GM23338 (cell line): ENCODE data around the gene ZBTB20. TPM values are rescaled to one million over a fixed set of nuclear protein-coding genes. Genes with fewer than 3 reads are reported as not detected.

Experiments
- ATAC-seq: fragments of 200-7000 bp; cut with Tn5 transposase; 3 replicates; pipeline ENCODE4 v1.9.1; 2020
- DNase-seq: peaks from one replicate; pipeline ENCODE4 v3.0.0-alpha.2; 2015; ENCODE audit warnings: low spot score
- H2AFZ ChIP-seq: fragments of 200-600 bp; sonication (generic); 2 replicates; pipeline ENCODE4 v1.8.0; 2016; ENCODE audit warnings: antibody characterized with exemption, mild to moderate bottlenecking, moderate library complexity
- H3F3A ChIP-seq: fragments of 200-600 bp; sonication (generic); replicated peaks from 2 replicates; pipeline ENCODE4 v1.8.0; 2017; ENCODE audit warnings: antibody characterized with exemption, mixed run types, low read depth
- H3K27ac ChIP-seq: fragments of 200-600 bp; sonication (generic); 2 replicates; pipeline ENCODE4 v1.6.1; 2016; ENCODE audit warnings: low read depth
- H3K27me3 ChIP-seq: fragments of 200-600 bp; sonication (generic); 2 replicates; pipeline ENCODE4 v1.8.0; 2016; ENCODE audit warnings: mild to moderate bottlenecking, mixed run types, moderate library complexity; ENCODE audit not compliant: insufficient read depth
- H3K36me3 ChIP-seq: fragments of 200-600 bp; sonication (generic); 2 replicates; pipeline ENCODE4 v1.8.0; 2016; ENCODE audit warnings: mild to moderate bottlenecking; ENCODE audit not compliant: insufficient read depth
- H3K4me1 ChIP-seq: fragments of 200-600 bp; sonication (generic); 2 replicates; pipeline ENCODE4 v1.8.0; 2016; ENCODE audit warnings: mild to moderate bottlenecking, moderate library complexity; ENCODE audit not compliant: insufficient read depth
- H3K4me2 ChIP-seq: fragments of 200-600 bp; sonication (generic); 2 replicates; pipeline ENCODE4 v1.7.1; 2017; ENCODE audit warnings: mixed run types
- H3K4me3 ChIP-seq: fragments of 200-600 bp; sonication (generic); 2 replicates; pipeline ENCODE4 v1.6.1; 2016; ENCODE audit warnings: mixed run types
- H3K79me2 ChIP-seq: fragments of 200-600 bp; sonication (generic); replicated peaks from 2 replicates; pipeline ENCODE4 v1.8.0; 2017; ENCODE audit warnings: mild to moderate bottlenecking; ENCODE audit not compliant: insufficient read depth
- H3K9me2 ChIP-seq: fragments of 200-600 bp; sonication (generic); 2 replicates; pipeline ENCODE4 v1.8.0; 2017; ENCODE audit not compliant: insufficient read depth
- H4K20me1 ChIP-seq: fragments of 200-600 bp; sonication (generic); replicated peaks from 2 replicates; pipeline ENCODE4 v1.8.0; 2017; ENCODE audit warnings: mild to moderate bottlenecking; ENCODE audit not compliant: insufficient read depth
- H3K27ac Mint-ChIP-seq: 2 replicates; pipeline ENCODE4 v1.8.0; 2020; ENCODE audit warnings: inconsistent platforms, mild to moderate bottlenecking, moderate library complexity, mixed read lengths
- H3K27me3 Mint-ChIP-seq: 3 replicates; pipeline ENCODE4 v1.8.0; 2022; ENCODE audit warnings: low read depth, mild to moderate bottlenecking, moderate library complexity, mixed read lengths, inconsistent platforms; ENCODE audit not compliant: insufficient read depth, poor library complexity
- H3K36me3 Mint-ChIP-seq: 3 replicates; pipeline ENCODE4 v1.8.0; 2021; ENCODE audit warnings: low read depth, mild to moderate bottlenecking, inconsistent platforms, moderate library complexity, mixed read lengths
- H3K4me1 Mint-ChIP-seq: 3 replicates; pipeline ENCODE4 v1.8.0; 2020; ENCODE audit warnings: mild to moderate bottlenecking, inconsistent platforms, mixed read lengths
- H3K4me3 Mint-ChIP-seq: 3 replicates; pipeline ENCODE4 v1.8.0; 2021; ENCODE audit warnings: moderate library complexity, mild to moderate bottlenecking, inconsistent platforms, mixed read lengths
- H3K9me3 Mint-ChIP-seq: 3 replicates; pipeline ENCODE4 v1.8.0; 2020; ENCODE audit warnings: moderate library complexity, mild to moderate bottlenecking, inconsistent platforms, mixed read lengths
- CREB1 ChIP-seq: fragments of 250-450 bp; sonication (Bioruptor Pico); IDR thresholded peaks from 2 replicates; pipeline ENCODE4 v1.5.0; 2020; ENCODE audit warnings: low read depth, mild to moderate bottlenecking, moderate library complexity
- CTCF ChIP-seq, 2 experiments: fragments of 200-600 bp in 1 of 2; sonication (generic) in 1 of 2; conservative IDR thresholded peaks; 2 replicates each; pipeline versions ENCODE4 v1.5.1 to v1.6.1; 2016 to 2017; ENCODE audit warnings: antibody characterized with exemption in 2 of 2, low read depth in 2 of 2, mild to moderate bottlenecking in 2 of 2, moderate library complexity in 1 of 2
- ETS1 ChIP-seq: IDR thresholded peaks from 2 replicates; pipeline ENCODE4 v1.6.1; 2016; ENCODE audit warnings: antibody characterized with exemption
- EZH2 ChIP-seq: fragments of 200-600 bp; sonication (generic); IDR thresholded peaks from one replicate; pipeline ENCODE4 v1.8.0; 2017; ENCODE audit warnings: antibody characterized with exemption, mild to moderate bottlenecking, low read depth; ENCODE audit not compliant: unreplicated experiment
- EZH2phosphoT487 ChIP-seq: fragments of 200-600 bp; sonication (generic); IDR thresholded peaks from one replicate; pipeline ENCODE4 v1.8.1; 2018; ENCODE audit warnings: antibody characterized with exemption; ENCODE audit not compliant: unreplicated experiment
- JUNB ChIP-seq: IDR thresholded peaks from one replicate; pipeline ENCODE4 v1.6.1; 2016; ENCODE audit warnings: antibody characterized with exemption; ENCODE audit not compliant: unreplicated experiment
- NANOG ChIP-seq: IDR thresholded peaks from 2 replicates; pipeline ENCODE4 v1.6.1; 2016; ENCODE audit warnings: antibody characterized with exemption, borderline replicate concordance
- POLR2AphosphoS5 ChIP-seq: IDR thresholded peaks from 2 replicates; pipeline ENCODE4 v1.6.1; 2016; ENCODE audit warnings: antibody characterized with exemption, low read depth
- REST ChIP-seq: IDR thresholded peaks from one replicate; pipeline ENCODE4 v1.6.1; 2018; ENCODE audit warnings: antibody characterized with exemption; ENCODE audit not compliant: unreplicated experiment
- STAT1 ChIP-seq: IDR thresholded peaks from one replicate; pipeline ENCODE4 v1.6.1; 2016; ENCODE audit warnings: antibody characterized with exemption; ENCODE audit not compliant: unreplicated experiment
- ZNF114 ChIP-seq: fragments of 250-450 bp; sonication (Bioruptor Pico); IDR thresholded peaks from 2 replicates; pipeline ENCODE4 v1.5.0; 2020; ENCODE audit warnings: mild to moderate bottlenecking, moderate library complexity
- ZNF331 ChIP-seq: fragments of 250-450 bp; sonication (Bioruptor Pico); IDR thresholded peaks from 2 replicates; pipeline ENCODE4 v1.5.0; 2020; ENCODE audit warnings: low read depth, mild to moderate bottlenecking, moderate library complexity
- ZNF462 ChIP-seq: fragments of 250-450 bp; sonication (Bioruptor Pico); IDR thresholded peaks from 2 replicates; pipeline ENCODE4 v1.5.0; 2020; ENCODE audit warnings: mild to moderate bottlenecking, moderate library complexity
- polyA plus RNA-seq: library from polyadenylated mRNA; unstranded; fragments of >200 nt; fragmentation: Nextera tagmentation; extraction: Ambion mirVana; gene quantifications from 2 replicates; pipeline ENCODE4 v1.2.1, GENCODE V29; 2016
- total RNA-seq: library from RNA; depleted of rRNA; stranded (reverse); fragments of >200 nt; shearing (Covaris generic); gene quantifications from 2 replicates; pipeline ENCODE4 v1.2.3, GENCODE V29; 2014

ZBTB20 gene
- total and polyA plus RNA-seq, 2 experiments from 2014 or later = 2.0 to 3.3 TPM

- no peak for TF ChIP-seq JUNB
- TF ChIP-seq CTCF (conservative IDR thresholded peaks at IDR 0.05; ENCODE audit: low read depth in 2 of 2) = no peak
- no peak for TF ChIP-seq POLR2AphosphoS5
- TF ChIP-seq NANOG = no peak
These were observed 288.8 kb downstream of the ZBTB20 start (continued) for GRCh38 chr3:114858329-114858728.

GRCh38 chr3:114857299-114857701, 289.8 kb downstream of the ZBTB20 start:
- peaks cover 31% of the 10 kb centered on the region for H3K4me1 Mint-ChIP-seq
- H3K4me3 ChIP-seq = no peak overlapping the region
- H3K9me2 ChIP-seq = no peaks in the 10 kb centered on the region
- H3K36me3 Mint-ChIP-seq = no peaks in the 10 kb centered on the region
- ATAC-seq (peak; percentile 65), DNase-seq (no peak)
- H3K9me3 Mint-ChIP-seq = no peaks in the 10 kb centered on the region
- H3K27me3 ChIP-seq = no peaks in the 10 kb centered on the region
- H2AFZ ChIP-seq = no peak overlapping the region
- H3K27ac Mint-ChIP-seq = no peak overlapping the region
- H3K4me1 ChIP-seq = peaks cover 6% of the 10 kb centered on the region
- no peaks in the 10 kb centered on the region for H3K27me3 Mint-ChIP-seq
- H4K20me1 ChIP-seq = no peaks in the 10 kb centered on the region
- H3K4me2 ChIP-seq = no peak overlapping the region
- H3F3A ChIP-seq = no peaks in the 10 kb centered on the region
- H3K36me3 ChIP-seq = no peaks in the 10 kb centered on the region
- H3K4me3 Mint-ChIP-seq = no peak overlapping the region
- no peak overlapping the region for H3K27ac ChIP-seq
- no peaks in the 10 kb centered on the region for H3K79me2 ChIP-seq
- no peak for TF ChIP-seq ZNF462 (CRISPR knock-in tag)
- TF ChIP-seq STAT1 = no peak
- TF ChIP-seq POLR2AphosphoS5 = no peak
- no peak for TF ChIP-seq EZH2phosphoT487
- TF ChIP-seq ETS1 = no peak
- no peak for TF ChIP-seq ZNF331 (CRISPR knock-in tag)
- no peak for TF ChIP-seq CREB1 (CRISPR knock-in tag)
- TF ChIP-seq REST = no peak
- no peak for TF ChIP-seq JUNB
- TF ChIP-seq NANOG = no peak
- TF ChIP-seq ZNF114 (CRISPR knock-in tag) = no peak
- no peak for TF ChIP-seq EZH2
